Natural killer cell (primary cell): ENCODE data around the gene SLC40A1. TPM values are rescaled to one million over a fixed set of nuclear protein-coding genes. Genes with fewer than 3 reads are reported as not detected.

ENCODE experiments used
- ATAC-seq, 3 donors: fragments of 150-1000 bp in 2 of 3; fragments of 200-7000 bp in 1 of 3; cut with Tn5 transposase; 1 replicate in 1 of 3; 2 replicates in 2 of 3; pipeline ENCODE4 v1.10.0; 2021; ENCODE audit warnings: mild to moderate bottlenecking in 2 of 3, moderate library complexity in 2 of 3
- DNase-seq, 2 donors: peaks; one replicate each; pipeline versions ENCODE4 v3.0.0 to v3.0.0-alpha.2; 2013 to 2021; ENCODE audit warnings: mixed read lengths in 1 of 2
- H3K27ac ChIP-seq: one replicate; pipeline ENCODE4 v1.5.1; 2013; ENCODE audit warnings: mild to moderate bottlenecking, low read length
- H3K27me3 ChIP-seq: one replicate; pipeline ENCODE4 v1.6.1; 2013; ENCODE audit warnings: low read length; ENCODE audit not compliant: control insufficient read depth, insufficient read depth
- H3K36me3 ChIP-seq: one replicate; pipeline ENCODE4 v1.6.1; 2013; ENCODE audit warnings: low read length; ENCODE audit not compliant: control insufficient read depth, insufficient read depth
- H3K4me1 ChIP-seq: one replicate; pipeline ENCODE4 v1.6.1; 2013; ENCODE audit warnings: low read length; ENCODE audit not compliant: control insufficient read depth, insufficient read depth
- H3K4me3 ChIP-seq: one replicate; pipeline ENCODE4 v1.5.1; 2013; ENCODE audit warnings: low read length
- H3K9me3 ChIP-seq: one replicate; pipeline ENCODE4 v1.6.1; 2013; ENCODE audit warnings: low read length; ENCODE audit not compliant: control insufficient read depth, insufficient read depth
- H3K27ac Mint-ChIP-seq, 2 donors: one replicate each; pipeline ENCODE4 v1.8.0; 2022; ENCODE audit warnings: mild to moderate bottlenecking in 2 of 2, mixed read lengths in 2 of 2, moderate library complexity in 1 of 2
- H3K27me3 Mint-ChIP-seq, 2 donors: one replicate each; pipeline ENCODE4 v1.8.0; 2022; ENCODE audit warnings: low read depth in 2 of 2, mixed read lengths in 2 of 2
- H3K36me3 Mint-ChIP-seq: one replicate; pipeline ENCODE4 v1.8.0; 2022; ENCODE audit warnings: mixed read lengths
- H3K4me1 Mint-ChIP-seq, 2 donors: one replicate each; pipeline ENCODE4 v1.8.0; 2022; ENCODE audit warnings: mixed read lengths in 2 of 2
- H3K4me3 Mint-ChIP-seq: one replicate; pipeline ENCODE4 v1.8.0; 2022; ENCODE audit warnings: mild to moderate bottlenecking, moderate library complexity, mixed read lengths
- H3K9me3 Mint-ChIP-seq, 2 donors: one replicate each; pipeline ENCODE4 v1.8.0; 2022; ENCODE audit warnings: mixed read lengths in 2 of 2
- CTCF ChIP-seq: fragments of 200-600 bp; IDR thresholded peaks from one replicate; pipeline ENCODE4 v1.8.0; 2022; ENCODE audit warnings: antibody characterized with exemption
- WGBS: methylation state at CpG from one replicate; pipeline ENCODE4 v1.1.7; 2013; ENCODE audit warnings: missing lambda C conversion rate; ENCODE audit not compliant: insufficient coverage; 5-methylcytosine and 5-hydroxymethylcytosine counted together
- intact Hi-C: fragments of 100-400 bp; cut with micrococcal nuclease; formaldehyde crosslinking; loops from one replicate; pipeline ENCODE4 v1.14.2; 2022
- total RNA-seq, 4 donors: library from RNA; stranded (reverse); fragments of 120-200 nt in 1 of 4; gene quantifications; one replicate each; pipeline versions ENCODE4 v1.2.3 to v1.2.4, GENCODE V29; 2013 to 2022

SLC40A1 gene
- total RNA-seq, 3 donors from 2014 or later (not counting 1 experiment from before 2014, with no cell fraction given) = 1.8 to 5.2 (median 4.4) TPM

- Histone ChIP-seq H3K4me1 (no peaks in the 10 kb centered on the region), H3K9me3 (no peaks in the 10 kb centered on the region), H3K36me3 (no peaks in the 10 kb centered on the region), H3K27ac (no peak overlapping the region), H3K4me3 (no peak overlapping the region), H3K27me3 (no peaks in the 10 kb centered on the region)
- Mint-ChIP-seq H3K27me3 (peaks cover 0 to 3% of the 10 kb centered on the region in 2 donors), H3K9me3 (no peaks in the 10 kb centered on the region), H3K4me3 (no peak overlapping the region), H3K4me1 (peaks cover 3 to 9% of the 10 kb centered on the region in 2 donors), H3K27ac (no peak overlapping the region), H3K36me3 (no peaks in the 10 kb centered on the region)
- intact Hi-C loops = no loop called here
- WGBS = no CpG with 5 or more reads among the region's 1 CpG
- DNase-seq (no peak), ATAC-seq (no peak)
- TF ChIP-seq CTCF = no peak
Observed at GRCh38 chr2:189627789-189628188, 47.2 kb upstream of the SLC40A1 start.

GRCh38 chr2:189625636-189626035, 45.0 kb upstream of the SLC40A1 start:
- H3K27me3 Mint-ChIP-seq = no peaks in the 10 kb centered on the region
- no peak overlapping the region for H3K4me3 Mint-ChIP-seq
- TF ChIP-seq CTCF = no peak
- 94% methylated on average over 2 of the region's 2 CpGs for WGBS
- intact Hi-C loops = no loop called here
- no peaks in the 10 kb centered on the region for H3K36me3 Mint-ChIP-seq
- Histone ChIP-seq H3K4me3 (no peak overlapping the region), H3K36me3 (no peaks in the 10 kb centered on the region), H3K27ac (no peak overlapping the region), H3K27me3 (no peaks in the 10 kb centered on the region), H3K9me3 (no peaks in the 10 kb centered on the region), H3K4me1 (no peaks in the 10 kb centered on the region)
- no peaks in the 10 kb centered on the region for H3K9me3 Mint-ChIP-seq
- no peak overlapping the region for H3K27ac Mint-ChIP-seq
- DNase-seq (no peak), ATAC-seq (no peak)
- peaks cover 3 to 9% of the 10 kb centered on the region in 2 donors for H3K4me1 Mint-ChIP-seq

DNA sequence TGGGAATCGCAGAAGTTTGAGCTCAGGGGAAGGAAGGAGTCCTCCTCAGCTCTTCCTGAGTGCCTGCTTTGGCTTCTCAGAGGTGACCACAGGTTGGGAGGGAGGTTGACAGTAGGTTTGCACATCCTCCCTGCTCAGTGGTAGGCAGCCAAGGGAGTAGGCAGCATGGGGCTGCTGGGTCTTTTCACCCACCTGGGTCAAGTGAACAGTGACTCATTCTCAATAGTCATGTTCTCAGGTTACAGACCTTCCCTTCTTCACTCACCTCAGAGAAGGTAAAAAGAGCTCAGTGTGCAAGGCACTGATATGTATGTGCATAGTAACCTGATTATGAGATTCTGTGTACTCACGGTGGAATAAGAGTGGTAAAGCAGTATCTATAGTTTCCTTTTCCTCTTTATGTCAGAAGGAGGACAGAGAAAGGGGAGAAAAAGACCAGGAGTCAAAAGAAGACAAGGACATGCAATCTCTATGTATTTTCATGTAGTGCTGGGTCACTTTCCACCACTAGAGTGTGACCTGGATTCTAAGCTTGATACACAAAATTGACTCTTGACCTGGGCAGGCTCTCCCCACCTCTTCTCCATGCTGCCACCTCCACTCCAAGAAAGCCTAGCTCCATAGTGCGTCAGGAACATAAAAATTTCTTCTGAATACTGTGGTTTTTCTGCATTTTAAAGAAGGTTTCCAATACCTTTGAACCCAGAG, 44.2 kb upstream of the SLC40A1 start:
- DNase-seq (no peak), ATAC-seq (no peak)
- TF ChIP-seq CTCF = no peak
- Mint-ChIP-seq H3K36me3 (no peaks in the 10 kb centered on the region), H3K4me3 (no peak overlapping the region), H3K9me3 (no peaks in the 10 kb centered on the region), H3K4me1 (peaks cover 3 to 9% of the 10 kb centered on the region in 2 donors), H3K27me3 (no peaks in the 10 kb centered on the region), H3K27ac (no peak overlapping the region)
- Histone ChIP-seq H3K4me1 (no peaks in the 10 kb centered on the region), H3K27me3 (no peaks in the 10 kb centered on the region), H3K4me3 (no peak overlapping the region), H3K27ac (no peak overlapping the region), H3K9me3 (no peaks in the 10 kb centered on the region), H3K36me3 (no peaks in the 10 kb centered on the region)
- 52% methylated on average over 3 of the region's 3 CpGs for WGBS
- intact Hi-C loops = no loop called here

GRCh38 chr2:189623049-189623448, 42.5 kb upstream of the SLC40A1 start:
- TF ChIP-seq CTCF = no peak
- Mint-ChIP-seq H3K27ac (no peak overlapping the region), H3K4me1 (peaks cover 3 to 9% of the 10 kb centered on the region in 2 donors), H3K9me3 (no peaks in the 10 kb centered on the region), H3K4me3 (no peak overlapping the region), H3K27me3 (no peaks in the 10 kb centered on the region), H3K36me3 (no peaks in the 10 kb centered on the region)
- H3K27me3 ChIP-seq = no peaks in the 10 kb centered on the region
- no peaks in the 10 kb centered on the region for H3K4me1 ChIP-seq
- H3K9me3 ChIP-seq = no peaks in the 10 kb centered on the region
- H3K4me3 ChIP-seq = no peak overlapping the region
- no peak for DNase-seq
- no peaks in the 10 kb centered on the region for H3K36me3 ChIP-seq
- no peak overlapping the region for H3K27ac ChIP-seq
- 89% methylated on average over 1 of the region's 1 CpG for WGBS
- intact Hi-C loops = no loop called here
- ATAC-seq = no peak
